ENCODE data around the gene DNAJC2.
"Not testable (repeated sequence)": the region's sequence is repeated elsewhere in the genome, so short reads cannot be mapped to it uniquely, and the experiment has no call there.

DNAJC2 gene

GRCh38 chr7:103338864-103339263 is 5.7 kb downstream of the DNAJC2 start:
- no peak for DNase-seq

GRCh38 chr7:103336761-103337160 is 7.8 kb downstream of the DNAJC2 start:
- no peak for DNase-seq

- DNase-seq: no peak
Observed at GRCh38 chr7:103325744-103326143, 18.8 kb downstream of the DNAJC2 start.

DNA sequence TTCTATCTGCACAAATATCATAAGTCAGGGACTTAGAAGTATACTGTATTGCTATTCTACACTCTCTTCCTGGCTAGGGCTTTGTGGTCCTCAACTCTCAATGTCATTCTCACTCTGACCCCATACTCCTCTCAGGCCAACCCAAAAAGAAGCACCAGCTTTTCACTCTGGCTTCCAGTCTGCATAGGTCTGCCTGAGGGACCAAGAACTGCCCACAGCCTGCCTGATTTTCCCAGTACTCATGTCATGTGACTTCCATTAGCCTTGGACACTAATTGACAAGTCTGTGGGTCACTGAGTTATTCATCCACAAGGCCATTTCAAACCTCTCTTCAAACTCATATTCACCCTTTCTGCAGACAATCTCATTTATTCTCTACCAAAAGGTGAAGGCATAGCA is 27.6 kb downstream of the DNAJC2 start:
- DNase-seq: no peak

DNA sequence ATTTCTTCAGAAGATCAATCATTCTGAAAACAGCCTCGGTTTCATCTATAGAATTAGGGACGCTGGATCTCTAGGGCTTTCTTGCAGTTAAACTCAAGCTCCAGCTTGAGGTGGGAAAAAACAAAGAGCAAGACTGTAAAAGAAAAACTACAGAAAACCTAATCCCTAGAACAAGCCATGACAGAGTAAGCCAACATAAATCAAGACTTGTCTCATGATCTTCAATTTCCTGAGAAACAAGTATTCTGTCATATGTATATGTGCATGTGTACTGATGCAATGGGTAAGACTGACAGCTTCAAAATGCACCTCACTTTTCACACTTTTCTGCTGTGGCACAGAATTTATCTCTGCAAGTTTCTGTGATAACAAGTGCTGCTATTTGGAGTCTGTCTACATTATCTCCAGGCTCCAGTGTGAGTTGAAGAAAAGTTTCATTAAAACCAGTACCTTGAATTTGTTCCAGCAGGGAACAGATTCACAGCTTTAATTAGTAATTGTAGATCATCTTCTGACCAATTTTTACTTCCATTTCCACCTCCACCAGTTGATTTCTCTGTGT is 28.1 kb downstream of the DNAJC2 start:
- no peak for DNase-seq

GRCh38 chr7:103314852-103315251 is 29.7 kb downstream of the DNAJC2 start:
- no peak for DNase-seq

DNA sequence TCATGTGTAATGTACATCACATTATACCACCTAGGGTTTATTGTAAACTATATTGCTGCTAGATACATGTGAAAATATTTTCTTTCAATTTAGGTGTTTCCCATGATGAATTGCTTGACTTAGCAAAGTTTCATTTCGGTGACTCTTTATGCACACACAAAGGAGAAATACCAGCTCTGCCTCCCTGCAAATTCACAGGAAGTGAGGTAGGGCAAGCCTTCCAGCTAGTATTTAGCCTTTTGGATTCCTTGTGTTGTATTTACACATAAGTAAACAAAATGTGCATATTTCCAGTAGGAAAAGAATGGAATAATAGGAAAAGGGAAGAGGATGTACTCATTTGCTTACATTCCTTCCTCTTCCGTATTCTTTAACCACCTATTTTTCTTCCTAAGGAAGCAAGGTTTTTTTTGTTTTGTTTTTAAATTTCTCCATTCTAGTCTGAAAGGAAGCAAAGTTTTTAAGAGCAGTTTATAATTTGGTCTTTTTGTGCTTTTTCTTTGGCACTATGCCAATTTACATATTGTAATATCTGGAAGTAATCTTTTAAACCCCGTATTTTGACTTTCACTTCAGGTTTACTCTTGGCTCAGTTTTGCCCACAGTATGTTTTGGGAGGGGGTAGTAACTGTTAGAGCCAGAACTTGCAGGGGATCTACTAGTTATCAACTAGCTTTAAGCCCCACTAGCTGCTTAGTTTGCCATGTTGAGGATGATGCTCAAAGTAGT is 36.9 kb downstream of the DNAJC2 start:
- DNase-seq: no peak

GRCh38 chr7:103301441-103301840 is 43.1 kb downstream of the DNAJC2 start:
- no peak for DNase-seq

GRCh38 chr7:103299660-103300059 is 44.9 kb downstream of the DNAJC2 start:
- no peak for DNase-seq

DNA sequence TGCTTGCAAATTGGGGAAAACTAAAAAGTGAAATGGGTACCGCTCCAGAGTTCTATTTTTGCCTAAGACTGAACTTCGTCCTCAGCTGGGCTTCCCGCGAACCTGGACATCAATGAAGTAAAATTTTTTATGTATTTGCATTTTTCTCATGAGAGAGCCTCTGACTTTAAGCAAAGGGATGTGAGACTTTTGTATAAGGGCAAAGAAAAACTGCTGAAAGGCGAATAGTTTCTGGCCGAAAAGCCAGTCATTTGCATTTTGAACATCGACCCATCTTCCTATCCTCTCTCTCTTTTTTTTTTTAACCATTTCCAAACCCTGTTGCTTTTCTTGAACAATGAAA is 46.8 kb downstream of the DNAJC2 start:
- DNase-seq: no peak

GRCh38 chr7:103296901-103297836 is 47.4 kb downstream of the DNAJC2 start, which contains the start of gene PMPCB:
Gene PMPCB, plus strand, starts transcription at chr7:103297435. Its CDS starts 25 bp downstream, at chr7:103297460.
- DNase-seq: peak; percentile 95

DNA sequence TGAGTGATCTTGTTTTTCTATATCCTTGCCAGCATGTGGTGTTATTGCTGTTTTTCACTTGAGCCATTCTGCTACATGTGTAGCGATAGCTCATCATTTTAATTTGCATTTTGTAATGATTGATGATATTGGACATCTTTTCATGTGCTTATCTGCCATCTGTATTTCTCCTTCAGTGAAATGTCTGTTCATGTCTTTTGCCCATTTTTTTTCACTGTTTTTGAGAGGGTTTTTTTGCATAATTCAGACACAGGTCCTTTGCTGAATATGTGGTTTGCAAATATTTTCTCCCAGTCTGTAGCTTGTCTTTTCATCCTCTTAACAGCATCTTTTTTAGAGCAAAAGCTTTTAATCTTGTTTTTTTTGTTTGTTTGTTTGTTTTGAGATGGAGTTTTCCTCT is 51.0 kb downstream of the DNAJC2 start:
- no peak for DNase-seq

DNA sequence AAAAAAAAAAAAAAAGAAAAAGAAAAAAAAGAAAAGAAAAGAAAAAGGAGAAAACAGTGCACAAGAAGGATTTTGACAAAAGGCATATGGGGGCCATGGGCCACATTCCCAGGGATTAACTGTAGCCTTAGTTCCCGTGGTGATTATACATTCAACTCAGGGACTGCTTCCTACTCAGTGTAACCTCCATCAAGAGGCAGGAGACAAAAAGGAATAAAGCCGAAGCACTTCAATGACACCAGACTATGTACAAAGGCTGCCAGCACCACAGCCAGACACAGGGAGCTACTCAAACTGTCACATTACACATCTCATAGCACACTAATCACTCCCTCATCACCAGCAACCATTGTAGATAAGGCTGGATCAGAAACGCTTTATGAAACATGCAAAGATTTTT is 52.4 kb downstream of the DNAJC2 start:
- DNase-seq: no peak

DNA sequence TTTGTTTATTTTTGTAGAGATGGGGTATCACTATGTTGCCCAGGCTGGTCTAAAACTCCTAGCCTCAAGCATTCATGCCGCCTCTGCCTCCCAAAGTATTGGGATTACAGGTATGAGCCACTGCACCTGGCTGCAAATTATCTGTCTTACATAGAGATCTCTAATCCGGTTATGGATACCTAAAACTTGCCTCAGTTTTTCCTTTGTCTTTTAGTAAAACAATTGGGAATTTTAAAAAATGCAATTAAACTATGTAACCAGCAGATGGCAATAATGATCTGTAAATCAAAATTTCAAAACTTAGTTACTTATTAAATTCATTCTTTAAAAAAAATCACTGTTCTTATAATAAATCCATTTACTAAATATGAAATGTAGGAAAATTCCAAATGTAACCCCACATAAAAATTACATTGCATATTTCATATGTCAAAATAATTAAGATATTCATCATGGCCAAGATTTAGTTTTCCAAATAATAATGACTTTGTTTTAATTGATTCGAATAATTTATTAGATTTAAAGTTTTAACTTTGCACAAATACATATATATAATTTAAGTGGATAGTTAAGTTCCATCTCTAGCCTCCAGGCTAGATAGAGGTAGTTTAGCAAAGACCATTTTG is 61.7 kb downstream of the DNAJC2 start:
- not testable (repeated sequence) for DNase-seq

DNA sequence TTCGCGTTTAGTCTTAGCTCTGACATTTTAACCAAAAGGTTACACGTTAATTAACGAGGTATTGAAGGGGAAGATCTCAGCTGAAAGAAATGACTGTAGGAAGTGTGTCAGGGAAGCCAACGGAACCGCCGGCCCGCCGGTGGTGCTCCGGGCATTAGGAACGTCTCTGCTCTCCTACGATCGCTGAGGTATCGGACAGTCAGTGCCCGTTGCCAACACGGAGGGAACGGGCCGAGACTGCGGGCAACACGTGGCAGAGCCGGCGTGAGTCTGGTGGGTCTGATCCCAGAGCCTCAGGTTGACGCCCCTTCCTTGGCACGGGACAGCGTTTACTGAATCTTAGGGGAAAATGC is 63.8 kb downstream of the DNAJC2 start:
- DNase-seq: peak; percentile 56

DNA sequence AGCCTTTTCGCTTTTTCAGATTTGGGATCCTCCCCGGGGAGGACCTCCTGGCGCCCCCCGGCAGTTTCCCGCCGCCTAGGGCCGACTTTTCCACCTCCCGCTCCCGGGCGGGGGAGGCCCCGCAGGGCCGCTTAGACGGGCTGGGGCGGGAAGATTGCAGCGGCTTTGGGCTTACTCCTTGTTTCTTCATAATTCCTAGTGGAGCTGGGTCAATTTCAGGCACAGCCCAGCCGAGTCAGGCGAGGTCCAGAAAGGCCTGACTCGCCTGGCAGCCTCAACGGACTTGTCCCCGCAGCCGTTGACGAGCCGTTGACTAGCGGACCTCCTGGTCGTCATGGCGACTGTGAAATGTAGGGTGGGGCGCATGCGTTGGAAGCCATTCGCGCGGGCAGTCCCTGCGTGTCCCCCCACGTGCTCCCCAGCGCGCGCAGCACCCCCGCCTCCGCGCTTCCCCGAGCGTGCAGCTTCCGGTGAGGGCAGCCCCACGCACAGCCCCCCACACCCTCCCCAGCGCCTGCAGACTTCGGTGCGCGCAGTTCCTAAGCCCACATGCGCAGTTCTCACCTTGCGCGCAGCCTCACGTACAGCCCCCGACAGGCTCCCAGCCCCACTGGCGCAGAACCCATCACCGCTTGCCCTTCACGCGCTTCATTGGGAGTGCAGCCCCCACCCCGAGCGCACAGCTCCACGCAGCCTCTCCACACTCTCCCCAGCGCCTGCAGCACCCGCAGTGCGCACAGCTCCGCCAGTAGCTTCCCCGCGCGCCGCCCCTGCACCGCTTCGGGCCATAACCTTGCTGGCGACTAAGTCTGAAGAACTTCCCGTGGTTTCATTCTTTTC is 64.4 kb downstream of the DNAJC2 start:
- peak; percentile 96 for DNase-seq

DNA sequence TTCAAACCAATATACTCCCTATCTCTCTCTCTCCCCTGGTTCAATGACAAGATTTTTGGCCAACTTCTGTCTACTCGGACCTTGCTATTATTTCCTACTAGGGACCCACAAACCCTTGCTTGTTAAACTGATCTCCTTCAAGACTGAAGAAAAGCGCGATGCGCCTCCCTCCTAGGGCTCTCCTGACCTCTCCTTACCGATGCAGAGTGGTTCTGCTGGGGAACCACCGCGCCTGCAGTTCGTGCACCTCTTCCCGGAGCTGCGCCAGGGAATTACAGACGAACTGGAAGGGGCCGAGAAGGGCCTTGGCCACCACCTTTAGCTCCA is 65.0 kb downstream of the DNAJC2 start:
- peak; percentile 82 for DNase-seq

- DNase-seq: peak; percentile 33
Observed at GRCh38 chr7:103278195-103278594, 66.4 kb downstream of the DNAJC2 start.

- DNase-seq: not testable (repeated sequence)
Observed at GRCh38 chr7:103274867-103275266, 69.7 kb downstream of the DNAJC2 start.

DNA sequence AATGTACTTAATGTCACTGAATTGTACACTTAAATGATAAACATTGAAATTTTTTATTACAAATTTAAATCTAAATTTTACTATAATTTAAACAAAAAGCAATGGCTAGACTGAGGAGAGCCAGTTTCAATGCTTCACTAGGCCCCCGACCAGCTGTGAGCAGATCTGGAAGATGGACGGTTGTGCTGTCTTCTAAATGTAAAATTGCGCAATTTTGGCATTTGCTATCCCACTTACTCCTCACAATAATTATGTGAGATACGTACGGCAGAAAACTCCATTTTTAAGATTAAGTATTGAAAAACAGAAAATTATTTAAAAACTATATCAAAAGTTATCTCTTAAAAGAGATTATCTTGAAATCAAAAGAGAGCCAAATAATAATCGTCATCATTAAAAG is 71.2 kb downstream of the DNAJC2 start:
- DNase-seq: not testable (repeated sequence)

- not testable (repeated sequence) for DNase-seq
Observed at GRCh38 chr7:103266229-103266628, 78.3 kb downstream of the DNAJC2 start.

- DNase-seq: not testable (repeated sequence)
Observed at GRCh38 chr7:103264054-103264453, 80.5 kb downstream of the DNAJC2 start.

Data from NCI-H69 (cell line).